Activated T-cell treated with anti-CD3 and anti-CD28 coated beads for 1 hour (primary cell): Measurements from ENCODE around the gene ABCA13.

Source experiments
- DNase-seq: peaks from one replicate; pipeline ENCODE4 v3.0.0-alpha.2; 2020; ENCODE audit warnings: low read depth

The ABCA13 gene

GRCh38 chr7:48438206-48438605, 266.9 kb downstream of the ABCA13 start:
- no peak for DNase-seq

GRCh38 chr7:48441848-48442492, 270.7 kb downstream of the ABCA13 start:
- DNase-seq = no peak

- no peak for DNase-seq
Observed at GRCh38 chr7:48443051-48443450, 271.8 kb downstream of the ABCA13 start.

GRCh38 chr7:48446721-48447120, 275.5 kb downstream of the ABCA13 start:
- DNase-seq = no peak

- DNase-seq = no peak
Observed at GRCh38 chr7:48452218-48452617, 281.0 kb downstream of the ABCA13 start.

- no peak for DNase-seq
Observed at GRCh38 chr7:48454750-48455192, 283.5 kb downstream of the ABCA13 start.

- no peak for DNase-seq
Observed at GRCh38 chr7:48455363-48455762, 284.1 kb downstream of the ABCA13 start.

GRCh38 chr7:48458701-48459524, 287.7 kb downstream of the ABCA13 start:
- no peak for DNase-seq

GRCh38 chr7:48466713-48467112, 295.5 kb downstream of the ABCA13 start:
- DNase-seq = no peak

GRCh38 chr7:48471196-48471595, 299.9 kb downstream of the ABCA13 start:
- DNase-seq = no peak

- no peak for DNase-seq
Observed at GRCh38 chr7:48472640-48473039, 301.4 kb downstream of the ABCA13 start.

GRCh38 chr7:48473205-48473865, 302.1 kb downstream of the ABCA13 start:
- no peak for DNase-seq

- no peak for DNase-seq
Observed at GRCh38 chr7:48481235-48481634, 310.0 kb downstream of the ABCA13 start.

- DNase-seq = no peak
Observed at GRCh38 chr7:48497521-48497920, 326.3 kb downstream of the ABCA13 start.

- DNase-seq = no peak
Observed at GRCh38 chr7:48502021-48502420, 330.8 kb downstream of the ABCA13 start.

- DNase-seq = no peak
Observed at GRCh38 chr7:48505051-48505450, 333.8 kb downstream of the ABCA13 start.

- DNase-seq = no peak
Observed at GRCh38 chr7:48505466-48505865, 334.2 kb downstream of the ABCA13 start.

GRCh38 chr7:48506569-48506968, 335.3 kb downstream of the ABCA13 start:
- DNase-seq = no peak

GRCh38 chr7:48511080-48511479, 339.8 kb downstream of the ABCA13 start:
- DNase-seq = no peak

GRCh38 chr7:48512892-48513291, 341.6 kb downstream of the ABCA13 start:
- no peak for DNase-seq

GRCh38 chr7:48515171-48515570, 343.9 kb downstream of the ABCA13 start:
- no peak for DNase-seq

GRCh38 chr7:48518092-48518491, 346.8 kb downstream of the ABCA13 start:
- no peak for DNase-seq

GRCh38 chr7:48522692-48523091, 351.4 kb downstream of the ABCA13 start:
- DNase-seq = no peak
